ENCODE results near the gene LZIC. TPM values are rescaled to one million over a fixed set of nuclear protein-coding genes. Genes with fewer than 3 reads are reported as not detected.
A peak's percentile ranks its signal among the peaks of the same experiment; 100 is the strongest.

The LZIC gene
- total and polyA plus RNA-seq, 9 of the 15 experiments (the other 6 are each of a cell fraction or from before 2014, with no cell fraction given), result 32.9 to 109 (median 61.7) TPM

GRCh38 chr1:9909234-9910046 is 33.8 kb downstream of the LZIC start (continued):
- TF ChIP-seq REST (IDR thresholded peaks at IDR 0.05; ENCODE audit: borderline replicate concordance) (no peak), REST (CRISPR knock-in tag; IDR thresholded peaks at IDR 0.05; ENCODE audit: low read depth) (0 out of 2 replicates have a peak, but pooled peaks have one; percentile 65), RBBP5 (IDR thresholded peaks at IDR 0.05; ENCODE audit: borderline replicate concordance, insufficient read depth, low read length, poor library complexity, severe bottlenecking) (peak; percentile 64), HDAC1 (IDR thresholded peaks at IDR 0.05) (peak in 1 of 2 experiments; percentile 65; a peak in 2 of 4 replicates)
- TF ChIP-seq, protein P1, sequence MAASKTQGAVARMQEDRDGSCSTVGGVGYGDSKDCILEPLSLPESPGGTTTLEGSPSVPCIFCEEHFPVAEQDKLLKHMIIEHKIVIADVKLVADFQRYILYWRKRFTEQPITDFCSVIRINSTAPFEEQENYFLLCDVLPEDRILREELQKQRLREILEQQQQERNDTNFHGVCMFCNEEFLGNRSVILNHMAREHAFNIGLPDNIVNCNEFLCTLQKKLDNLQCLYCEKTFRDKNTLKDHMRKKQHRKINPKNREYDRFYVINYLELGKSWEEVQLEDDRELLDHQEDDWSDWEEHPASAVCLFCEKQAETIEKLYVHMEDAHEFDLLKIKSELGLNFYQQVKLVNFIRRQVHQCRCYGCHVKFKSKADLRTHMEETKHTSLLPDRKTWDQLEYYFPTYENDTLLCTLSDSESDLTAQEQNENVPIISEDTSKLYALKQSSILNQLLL (CRISPR knock-in tag; IDR thresholded peaks at IDR 0.05; ENCODE audit: borderline replicate concordance), result no peak

Data from K562 (cell line).